H9 (cell line): ENCODE results near the gene ERC2. TPM values are rescaled to one million over a fixed set of nuclear protein-coding genes. Genes with fewer than 3 reads are reported as not detected.

Experiments used
- DNase-seq: peaks from one replicate; pipeline ENCODE4 v3.0.0-alpha.2; 2017
- H2AFZ ChIP-seq: one replicate; pipeline ENCODE4 v1.6.1; 2013; ENCODE audit warnings: mild to moderate bottlenecking, low read length, control low read depth, moderate library complexity
- H2AK5ac ChIP-seq: 2 replicates; pipeline ENCODE4 v1.6.1; 2013; ENCODE audit warnings: low read length, control low read depth, mixed read lengths; ENCODE audit not compliant: insufficient read length
- H2BK120ac ChIP-seq: one replicate; pipeline ENCODE4 v1.6.1; 2013; ENCODE audit warnings: low read depth, mild to moderate bottlenecking, low read length, control low read depth, inconsistent platforms; ENCODE audit not compliant: poor library complexity, severe bottlenecking
- H2BK12ac ChIP-seq: 2 replicates; pipeline ENCODE4 v1.6.1; 2013; ENCODE audit warnings: low read length, control low read depth, mixed read lengths, low read depth; ENCODE audit not compliant: insufficient read length
- H2BK15ac ChIP-seq: 2 replicates; pipeline ENCODE4 v1.6.1; 2013; ENCODE audit warnings: low read depth, low read length, control low read depth
- H2BK20ac ChIP-seq: one replicate; pipeline ENCODE4 v1.6.1; 2013; ENCODE audit warnings: low read depth, mild to moderate bottlenecking, low read length, control low read depth, inconsistent platforms; ENCODE audit not compliant: poor library complexity, severe bottlenecking
- H2BK5ac ChIP-seq: 2 replicates; pipeline ENCODE4 v1.6.1; 2013; ENCODE audit warnings: low read length, control low read depth, mixed read lengths; ENCODE audit not compliant: insufficient read length
- H3K14ac ChIP-seq: 2 replicates; pipeline ENCODE4 v1.6.1; 2013; ENCODE audit warnings: low read length, control low read depth; ENCODE audit not compliant: insufficient read depth
- H3K18ac ChIP-seq: 2 replicates; pipeline ENCODE4 v1.6.1; 2013; ENCODE audit warnings: low read depth, mild to moderate bottlenecking, mixed read lengths, low read length, control low read depth; ENCODE audit not compliant: insufficient read length
- H3K23ac ChIP-seq: 2 replicates; pipeline ENCODE4 v1.6.1; 2013; ENCODE audit warnings: low read length, control low read depth, mixed read lengths, low read depth; ENCODE audit not compliant: insufficient read length
- H3K23me2 ChIP-seq: 2 replicates; pipeline ENCODE4 v1.6.1; 2013; ENCODE audit warnings: low read depth, mild to moderate bottlenecking, mixed read lengths, low read length, control low read depth; ENCODE audit not compliant: insufficient read length, poor library complexity, severe bottlenecking
- H3K27ac ChIP-seq: 2 replicates; pipeline ENCODE4 v1.5.1; 2013; ENCODE audit warnings: low read length, control low read depth, mixed read lengths, low read depth; ENCODE audit not compliant: insufficient read length
- H3K27me3 ChIP-seq: 2 replicates; pipeline ENCODE4 v1.6.1; 2013; ENCODE audit warnings: low read length, control low read depth, inconsistent platforms; ENCODE audit not compliant: insufficient read depth
- H3K4ac ChIP-seq: 2 replicates; pipeline ENCODE4 v1.6.1; 2013; ENCODE audit warnings: low read depth, mild to moderate bottlenecking, control low read depth, inconsistent platforms, low read length, moderate library complexity
- H3K4me1 ChIP-seq: 2 replicates; pipeline ENCODE4 v1.6.1; 2013; ENCODE audit warnings: low read length, control low read depth, inconsistent platforms; ENCODE audit not compliant: insufficient read depth
- H3K4me2 ChIP-seq: 2 replicates; pipeline ENCODE4 v1.6.1; 2013; ENCODE audit warnings: low read length, control low read depth, mixed read lengths; ENCODE audit not compliant: insufficient read length, insufficient read depth
- H3K56ac ChIP-seq: 2 replicates; pipeline ENCODE4 v1.6.1; 2013; ENCODE audit warnings: low read depth, mild to moderate bottlenecking, mixed read lengths, low read length, control low read depth; ENCODE audit not compliant: insufficient read length
- H3K79me1 ChIP-seq: 2 replicates; pipeline ENCODE4 v1.6.1; 2013; ENCODE audit warnings: low read depth, mild to moderate bottlenecking, moderate library complexity, low read length, control low read depth, inconsistent platforms; ENCODE audit not compliant: insufficient read depth, poor library complexity, severe bottlenecking
- H3K79me2 ChIP-seq: 2 replicates; pipeline ENCODE4 v1.6.1; 2013; ENCODE audit warnings: low read length, control low read depth, inconsistent platforms; ENCODE audit not compliant: insufficient read depth
- H3K9ac ChIP-seq: 2 replicates; pipeline ENCODE4 v1.6.1; 2013; ENCODE audit warnings: low read length, control low read depth, mixed read lengths; ENCODE audit not compliant: insufficient read length; ENCODE audit errors: extremely low read depth
- H3K9me3 ChIP-seq: one replicate; pipeline ENCODE4 v1.6.1; 2013; ENCODE audit warnings: low read depth, low read length, inconsistent platforms; ENCODE audit not compliant: control insufficient read depth
- H3T11ph ChIP-seq: one replicate; pipeline ENCODE4 v1.6.1; 2013; ENCODE audit warnings: mild to moderate bottlenecking, low read length, control low read depth, inconsistent platforms
- H4K20me1 ChIP-seq: one replicate; pipeline ENCODE4 v1.6.1; 2013; ENCODE audit not compliant: control insufficient read depth, insufficient read length, insufficient read depth
- H4K5ac ChIP-seq: 2 replicates; pipeline ENCODE4 v1.6.1; 2013; ENCODE audit warnings: low read depth, mild to moderate bottlenecking, mixed read lengths, low read length, control low read depth; ENCODE audit not compliant: insufficient read length
- H4K8ac ChIP-seq: replicated peaks from 2 replicates; pipeline ENCODE4 v1.6.1; 2013; ENCODE audit warnings: low read length, control low read depth, mixed read lengths, low read depth; ENCODE audit not compliant: insufficient read length
- H4K91ac ChIP-seq: 2 replicates; pipeline ENCODE4 v1.6.1; 2013; ENCODE audit warnings: low read depth, mild to moderate bottlenecking, moderate library complexity, mixed read lengths, low read length, control low read depth; ENCODE audit not compliant: insufficient read length
- H3K27ac Mint-ChIP-seq, 3 experiments: 2 replicates in 2 of 3; 3 replicates in 1 of 3; pipeline ENCODE4 v1.8.0; 2020 to 2021; ENCODE audit warnings: mixed read lengths in 3 of 3, mild to moderate bottlenecking in 1 of 3, moderate library complexity in 1 of 3
- H3K27me3 Mint-ChIP-seq: 2 replicates; pipeline ENCODE4 v1.8.0; 2021; ENCODE audit warnings: low read depth, mild to moderate bottlenecking, moderate library complexity, mixed read lengths
- H3K36me3 Mint-ChIP-seq, 3 experiments: 2 replicates in 2 of 3; 3 replicates in 1 of 3; pipeline ENCODE4 v1.8.0; 2020 to 2021; ENCODE audit warnings: low read depth in 3 of 3, mixed read lengths in 3 of 3; ENCODE audit not compliant: insufficient read depth in 1 of 3
- H3K4me1 Mint-ChIP-seq, 2 experiments: 2 replicates each; pipeline ENCODE4 v1.8.0; 2020; ENCODE audit warnings: mixed read lengths in 2 of 2
- H3K4me3 Mint-ChIP-seq, 2 experiments: 2 replicates in 1 of 2; 3 replicates in 1 of 2; pipeline ENCODE4 v1.8.0; 2020 to 2021; ENCODE audit warnings: mild to moderate bottlenecking in 2 of 2, mixed read lengths in 2 of 2, moderate library complexity in 1 of 2
- H3K9me3 Mint-ChIP-seq, 2 experiments: 2 replicates in 1 of 2; 3 replicates in 1 of 2; pipeline ENCODE4 v1.8.0; 2020; ENCODE audit warnings: mild to moderate bottlenecking in 2 of 2, mixed read lengths in 2 of 2, moderate library complexity in 1 of 2
- CTCF ChIP-seq: fragments of 200-600 bp; sonication (generic); conservative IDR thresholded peaks from 3 replicates; pipeline ENCODE4 v1.8.0; 2021; ENCODE audit warnings: antibody characterized with exemption, mild to moderate bottlenecking
- WGBS: extraction: QIAGEN DNeasy Blood & Tissue Kit; methylation state at CpG from one replicate; pipeline ENCODE4 v1.1.7; 2013; ENCODE audit warnings: missing lambda C conversion rate, low lambda C conversion rate, mixed read lengths; ENCODE audit not compliant: insufficient read length; ENCODE audit errors: extremely low coverage; 5-methylcytosine and 5-hydroxymethylcytosine counted together
- total RNA-seq: library from RNA; stranded (reverse); gene quantifications from 2 replicates; pipeline ENCODE4 v1.2.1, GENCODE V29; 2021

The ERC2 gene
- total RNA-seq, 1 experiment from 2014 or later: 15.4 TPM

DNA sequence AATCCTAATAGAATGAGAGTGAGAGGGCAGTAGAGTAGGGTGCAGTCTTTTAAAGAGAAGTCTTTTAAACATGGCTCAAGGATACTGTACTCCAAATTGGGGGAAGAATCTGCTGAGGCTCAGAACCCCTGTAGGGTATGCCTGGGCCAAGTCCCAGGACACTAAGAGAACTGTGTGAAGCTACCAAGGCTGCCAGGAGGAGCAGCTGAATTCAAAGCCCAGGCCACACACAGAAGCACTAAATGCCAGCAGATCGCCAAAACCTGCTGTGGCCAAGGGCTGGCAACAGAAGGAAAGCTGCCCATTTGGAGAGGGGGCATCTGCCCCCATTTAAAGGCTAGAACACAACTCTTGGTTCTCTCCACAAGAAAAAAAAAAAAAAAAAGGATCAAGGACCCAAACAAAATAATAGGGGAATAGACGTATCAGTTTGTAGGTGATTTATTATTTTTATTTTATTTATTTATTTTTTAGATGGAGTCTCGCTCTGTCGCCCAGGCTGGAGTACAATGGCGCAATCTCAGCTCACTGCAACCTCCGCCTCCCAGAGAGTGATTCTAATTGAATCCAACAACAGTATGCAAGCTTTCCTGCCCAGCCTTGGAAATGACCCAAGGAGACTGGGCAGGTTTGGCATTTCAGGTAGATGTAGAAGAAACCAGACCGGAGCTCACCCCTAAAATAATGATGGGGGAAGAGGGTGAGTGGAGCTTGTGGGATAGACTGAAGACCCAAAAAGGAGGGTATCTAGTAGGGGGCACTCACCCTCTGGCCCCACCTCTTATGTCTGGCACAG, 702.2 kb downstream of the ERC2 start:
- no peaks in the 10 kb centered on the region for H3K23me2 ChIP-seq
- Mint-ChIP-seq H3K27ac (peak overlapping the region in 2 of 3 experiments; percentile 2 to 41; a peak in 2 of 7 replicates), H3K36me3 (no peaks in the 10 kb centered on the region), H3K4me1 (no peaks in the 10 kb centered on the region), H3K9me3 (no peaks in the 10 kb centered on the region), H3K27me3 (no peaks in the 10 kb centered on the region), H3K4me3 (no peak overlapping the region)
- no peak overlapping the region for H3T11ph ChIP-seq
- no CpG with 5 or more reads among the region's 7 CpGs for WGBS
- H3K4ac ChIP-seq: no peak overlapping the region
- H3K79me1 ChIP-seq: no peaks in the 10 kb centered on the region
- H4K91ac ChIP-seq: no peak overlapping the region
- no peak overlapping the region for H2BK12ac ChIP-seq
- H3K27ac ChIP-seq: no peak overlapping the region
- H3K79me2 ChIP-seq: no peaks in the 10 kb centered on the region
- H3K9ac ChIP-seq: no peak overlapping the region
- H3K23ac ChIP-seq: no peak overlapping the region
- no peak overlapping the region for H2AFZ ChIP-seq
- no peak overlapping the region for H3K56ac ChIP-seq
- no peak overlapping the region for H2BK20ac ChIP-seq
- no peak overlapping the region for H2BK15ac ChIP-seq
- H3K4me2 ChIP-seq: no peak overlapping the region
- no peak overlapping the region for H2BK120ac ChIP-seq
- H3K27me3 ChIP-seq: no peaks in the 10 kb centered on the region
- no peak overlapping the region for H2AK5ac ChIP-seq
- no peak overlapping the region for H4K5ac ChIP-seq
- DNase-seq: no peak
- no peak overlapping the region; the same call in 1 of the 2 replicates for H3K14ac ChIP-seq
- no peak overlapping the region for H4K8ac ChIP-seq
- no peaks in the 10 kb centered on the region for H4K20me1 ChIP-seq
- no peak for TF ChIP-seq CTCF
- no peaks in the 10 kb centered on the region for H3K9me3 ChIP-seq
- H3K18ac ChIP-seq: no peak overlapping the region
- H2BK5ac ChIP-seq: no peak overlapping the region
- no peaks in the 10 kb centered on the region for H3K4me1 ChIP-seq
